HG02973 (cell line): ENCODE data around the gene DNAAF9.

ENCODE experiments used
- ATAC-seq: cut with Tn5 transposase; IDR thresholded peaks from one replicate; pipeline ENCODE4 v1.9.1; 2021; ENCODE audit warnings: moderate library complexity; ENCODE audit not compliant: unreplicated experiment

DNAAF9 gene

GRCh38 chr20:3378138-3378537 is 29.3 kb downstream of the DNAAF9 start:
- ATAC-seq, result no peak

DNA sequence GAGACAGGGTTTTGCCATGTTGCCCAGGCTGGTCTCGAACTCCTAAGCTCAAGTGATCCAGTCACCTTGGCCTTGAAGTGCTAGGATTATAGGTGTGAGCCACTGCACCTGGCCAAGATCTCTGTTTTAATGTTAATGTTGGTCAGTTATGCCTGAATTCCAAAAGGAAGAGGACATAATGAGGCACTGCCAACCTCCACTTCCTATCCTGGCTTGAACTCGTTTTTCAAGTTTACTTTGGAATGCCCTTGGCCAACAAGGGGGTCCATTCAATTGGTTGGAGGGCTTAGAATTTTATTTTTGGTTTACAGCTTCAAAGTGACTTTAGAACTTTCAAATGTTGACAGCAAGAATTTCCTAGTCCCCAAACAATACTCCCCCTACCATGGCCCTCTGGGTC is 29.8 kb downstream of the DNAAF9 start:
- no peak for ATAC-seq

- no peak for ATAC-seq
Measured at GRCh38 chr20:3374296-3374695, 33.2 kb downstream of the DNAAF9 start.

- no peak for ATAC-seq
Measured at GRCh38 chr20:3371754-3372153, 35.7 kb downstream of the DNAAF9 start.

DNA sequence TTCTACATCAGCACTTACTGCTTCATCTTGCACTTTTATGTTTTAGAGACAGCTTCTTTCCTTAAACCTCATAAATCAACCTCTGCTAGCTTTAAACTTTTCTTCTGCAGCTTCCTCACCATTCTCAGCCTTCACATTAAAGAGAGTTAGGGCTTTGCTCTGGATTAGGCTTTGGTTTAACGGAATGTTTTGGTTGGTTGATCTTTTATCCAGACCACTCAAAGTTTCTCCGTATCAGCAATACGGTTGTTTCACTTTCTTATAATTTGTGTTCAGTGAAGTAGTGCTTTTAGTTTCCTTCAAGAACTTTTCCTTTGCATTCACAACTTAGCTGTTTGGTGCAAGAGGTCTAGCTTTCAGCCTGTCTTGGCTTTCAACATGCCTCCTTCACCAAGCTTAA is 40.4 kb downstream of the DNAAF9 start:
- ATAC-seq, result no peak

DNA sequence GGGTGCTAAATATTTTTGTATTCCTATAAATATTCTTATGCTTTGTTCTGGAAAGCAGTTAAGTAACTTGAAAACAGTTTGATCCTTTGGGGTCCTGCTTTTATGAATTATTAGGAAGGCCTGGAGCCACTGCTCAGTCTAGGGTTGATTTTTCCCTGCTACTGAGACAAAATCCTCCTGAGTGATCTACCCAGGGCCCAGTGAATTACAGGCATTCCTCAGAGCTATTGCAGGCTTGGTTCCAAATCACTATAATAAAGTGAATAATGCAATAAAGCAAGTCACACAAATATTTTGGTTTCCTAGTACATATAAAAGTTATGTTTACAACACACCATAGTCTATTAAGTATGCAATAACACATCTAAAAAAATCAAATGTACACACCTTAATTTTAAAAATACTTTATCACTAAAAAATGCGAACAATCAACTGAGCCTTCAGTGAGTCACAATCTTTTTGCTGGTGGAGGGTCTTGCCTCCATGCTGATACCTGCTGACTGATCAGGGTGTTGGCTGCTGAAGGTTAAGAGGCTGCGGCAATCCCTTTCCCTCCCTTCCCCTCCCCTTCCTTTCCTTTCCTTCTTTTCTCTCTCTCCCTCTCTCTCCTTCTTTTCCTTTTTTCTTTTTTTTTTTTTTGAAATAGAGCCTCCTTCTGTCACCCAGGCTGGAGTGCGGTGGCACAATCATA is 43.0 kb downstream of the DNAAF9 start:
- ATAC-seq, result no peak

DNA sequence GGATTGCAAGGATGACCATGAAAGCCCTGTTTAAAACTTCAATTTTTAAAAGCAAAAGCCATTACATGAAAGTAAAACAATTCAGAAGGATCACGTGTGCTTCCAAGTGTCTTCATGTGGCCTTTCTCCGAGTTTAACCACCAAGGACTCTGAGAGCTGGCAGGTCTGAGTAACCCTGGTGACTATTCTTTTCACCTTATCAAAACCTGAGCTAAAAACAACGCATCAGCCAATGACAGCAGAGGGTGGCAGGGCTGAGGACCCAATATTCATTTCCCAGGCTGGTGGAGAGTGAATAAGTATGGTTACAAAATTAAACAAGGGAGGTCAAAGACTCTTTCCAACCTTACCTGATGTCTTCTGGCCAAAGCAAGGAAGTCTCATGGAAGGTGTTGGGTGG is 46.7 kb downstream of the DNAAF9 start:
- ATAC-seq, result no peak

GRCh38 chr20:3358676-3359340 is 48.7 kb downstream of the DNAAF9 start:
- ATAC-seq, result no peak
